Liver (tissue), 3 donors: ENCODE results near the gene TMOD2.

Source experiments
- FOXA2 ChIP-seq: IDR thresholded peaks from 2 replicates; pipeline ENCODE4 v1.6.1; 2016; ENCODE audit warnings: antibody characterized with exemption
- JUND ChIP-seq, 2 donors: IDR thresholded peaks; 2 replicates each; pipeline ENCODE4 v1.6.1; 2016; ENCODE audit warnings: antibody characterized with exemption in 2 of 2
- RAD21 ChIP-seq, 2 donors: IDR thresholded peaks; 2 replicates each; pipeline ENCODE4 v1.6.1; 2016; ENCODE audit warnings: antibody characterized with exemption in 2 of 2, mild to moderate bottlenecking in 2 of 2
- TAF1 ChIP-seq: conservative IDR thresholded peaks from 2 replicates; pipeline ENCODE4 v1.6.1; 2016; ENCODE audit warnings: antibody characterized with exemption, mild to moderate bottlenecking
- TF ChIP-seq, protein P1 (sequence below): fragments of 150-350 bp; IDR thresholded peaks from 2 replicates; pipeline ENCODE4 v1.5.1; 2017; ENCODE audit warnings: improper control_type of control experiment, low read depth, low read length; ENCODE audit not compliant: missing input control
- TF ChIP-seq, protein P2 (sequence below): IDR thresholded peaks from 2 replicates; pipeline ENCODE4 v1.6.1; 2016; ENCODE audit warnings: antibody characterized with exemption
- TF ChIP-seq, protein P3 (sequence below): IDR thresholded peaks from 2 replicates; pipeline ENCODE4 v1.6.1; 2016; ENCODE audit warnings: antibody characterized with exemption
- TF ChIP-seq, protein P4 (sequence below): IDR thresholded peaks from 2 replicates; pipeline ENCODE4 v1.6.1; 2016; ENCODE audit warnings: antibody characterized with exemption
- donor health status: healthy.
- donor health status: healthy.

DNA sequence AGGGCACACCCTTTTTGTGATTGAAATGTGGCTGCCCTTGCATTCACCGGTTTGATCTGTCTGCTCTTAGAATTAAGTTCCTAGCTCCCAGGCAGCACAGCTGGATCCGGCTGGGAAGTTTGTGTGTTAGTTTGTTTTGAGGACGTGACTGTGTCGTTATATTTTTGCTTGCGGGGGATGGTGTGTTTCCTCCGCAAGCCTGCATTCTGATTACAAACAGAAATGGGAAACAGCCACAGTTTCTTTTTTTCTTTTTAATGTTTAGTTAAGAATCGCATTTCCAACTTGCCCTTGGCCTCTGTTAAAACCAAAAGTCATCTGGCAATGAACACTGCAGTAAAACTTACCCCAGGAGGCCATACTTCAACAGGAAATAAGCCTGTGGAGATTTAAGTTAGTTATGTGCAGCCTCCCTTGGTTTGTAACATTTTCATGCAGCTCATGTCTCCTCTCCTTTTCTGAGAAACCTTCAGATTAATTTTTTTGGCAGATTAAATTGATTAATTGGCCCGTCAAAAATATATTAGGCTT lies 78.9 kb downstream of the TMOD2 start:
- TF ChIP-seq, protein P1, sequence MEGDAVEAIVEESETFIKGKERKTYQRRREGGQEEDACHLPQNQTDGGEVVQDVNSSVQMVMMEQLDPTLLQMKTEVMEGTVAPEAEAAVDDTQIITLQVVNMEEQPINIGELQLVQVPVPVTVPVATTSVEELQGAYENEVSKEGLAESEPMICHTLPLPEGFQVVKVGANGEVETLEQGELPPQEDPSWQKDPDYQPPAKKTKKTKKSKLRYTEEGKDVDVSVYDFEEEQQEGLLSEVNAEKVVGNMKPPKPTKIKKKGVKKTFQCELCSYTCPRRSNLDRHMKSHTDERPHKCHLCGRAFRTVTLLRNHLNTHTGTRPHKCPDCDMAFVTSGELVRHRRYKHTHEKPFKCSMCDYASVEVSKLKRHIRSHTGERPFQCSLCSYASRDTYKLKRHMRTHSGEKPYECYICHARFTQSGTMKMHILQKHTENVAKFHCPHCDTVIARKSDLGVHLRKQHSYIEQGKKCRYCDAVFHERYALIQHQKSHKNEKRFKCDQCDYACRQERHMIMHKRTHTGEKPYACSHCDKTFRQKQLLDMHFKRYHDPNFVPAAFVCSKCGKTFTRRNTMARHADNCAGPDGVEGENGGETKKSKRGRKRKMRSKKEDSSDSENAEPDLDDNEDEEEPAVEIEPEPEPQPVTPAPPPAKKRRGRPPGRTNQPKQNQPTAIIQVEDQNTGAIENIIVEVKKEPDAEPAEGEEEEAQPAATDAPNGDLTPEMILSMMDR: no peak
- TF ChIP-seq TAF1: no peak
- TF ChIP-seq JUND (IDR thresholded peaks at IDR 0.05): no peak
- TF ChIP-seq, protein P2, sequence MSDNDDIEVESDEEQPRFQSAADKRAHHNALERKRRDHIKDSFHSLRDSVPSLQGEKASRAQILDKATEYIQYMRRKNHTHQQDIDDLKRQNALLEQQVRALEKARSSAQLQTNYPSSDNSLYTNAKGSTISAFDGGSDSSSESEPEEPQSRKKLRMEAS: no peak
- no peak for TF ChIP-seq RAD21 (IDR thresholded peaks at IDR 0.05)
- no peak for TF ChIP-seq FOXA2
- TF ChIP-seq, protein P3, sequence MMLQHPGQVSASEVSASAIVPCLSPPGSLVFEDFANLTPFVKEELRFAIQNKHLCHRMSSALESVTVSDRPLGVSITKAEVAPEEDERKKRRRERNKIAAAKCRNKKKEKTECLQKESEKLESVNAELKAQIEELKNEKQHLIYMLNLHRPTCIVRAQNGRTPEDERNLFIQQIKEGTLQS: no peak
- TF ChIP-seq, protein P4, sequence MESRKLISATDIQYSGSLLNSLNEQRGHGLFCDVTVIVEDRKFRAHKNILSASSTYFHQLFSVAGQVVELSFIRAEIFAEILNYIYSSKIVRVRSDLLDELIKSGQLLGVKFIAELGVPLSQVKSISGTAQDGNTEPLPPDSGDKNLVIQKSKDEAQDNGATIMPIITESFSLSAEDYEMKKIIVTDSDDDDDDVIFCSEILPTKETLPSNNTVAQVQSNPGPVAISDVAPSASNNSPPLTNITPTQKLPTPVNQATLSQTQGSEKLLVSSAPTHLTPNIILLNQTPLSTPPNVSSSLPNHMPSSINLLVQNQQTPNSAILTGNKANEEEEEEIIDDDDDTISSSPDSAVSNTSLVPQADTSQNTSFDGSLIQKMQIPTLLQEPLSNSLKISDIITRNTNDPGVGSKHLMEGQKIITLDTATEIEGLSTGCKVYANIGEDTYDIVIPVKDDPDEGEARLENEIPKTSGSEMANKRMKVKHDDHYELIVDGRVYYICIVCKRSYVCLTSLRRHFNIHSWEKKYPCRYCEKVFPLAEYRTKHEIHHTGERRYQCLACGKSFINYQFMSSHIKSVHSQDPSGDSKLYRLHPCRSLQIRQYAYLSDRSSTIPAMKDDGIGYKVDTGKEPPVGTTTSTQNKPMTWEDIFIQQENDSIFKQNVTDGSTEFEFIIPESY: no peak
